Measurements from ENCODE around the gene CACNG8.
"Not testable (repeated sequence)": the region's sequence is repeated elsewhere in the genome, so short reads cannot be mapped to it uniquely, and the experiment has no call there.

CACNG8 gene

GRCh38 chr19:53962887-53963431, at the start of gene CACNG8:
Gene CACNG8, plus strand, starts transcription at chr19:53962937.
- no peak for DNase-seq (ENCODE audit: low spot score)

GRCh38 chr19:53915000-53915399, 47.7 kb upstream of the CACNG8 start:
- DNase-seq (ENCODE audit: low spot score): no peak

GRCh38 chr19:53916004-53916403, 46.7 kb upstream of the CACNG8 start:
- DNase-seq (ENCODE audit: low spot score): no peak

- no peak for DNase-seq (ENCODE audit: low spot score)
These were observed 45.4 kb upstream of the CACNG8 start for GRCh38 chr19:53917356-53917755.

- DNase-seq (ENCODE audit: low spot score): no peak
These were observed 35.0 kb upstream of the CACNG8 start for GRCh38 chr19:53927739-53928138.

- no peak for DNase-seq (ENCODE audit: low spot score)
These were observed 26.7 kb upstream of the CACNG8 start for GRCh38 chr19:53936029-53936428.

GRCh38 chr19:53942001-53942786, 20.5 kb upstream of the CACNG8 start:
- no peak for DNase-seq (ENCODE audit: low spot score)

- no peak for DNase-seq (ENCODE audit: low spot score)
These were observed 18.3 kb upstream of the CACNG8 start for GRCh38 chr19:53944416-53944815.

- DNase-seq (ENCODE audit: low spot score): no peak
These were observed 17.8 kb upstream of the CACNG8 start for GRCh38 chr19:53944933-53945332.

- DNase-seq (ENCODE audit: low spot score): no peak
These were observed 17.3 kb upstream of the CACNG8 start for GRCh38 chr19:53945441-53945840.

- DNase-seq (ENCODE audit: low spot score): no peak
These were observed 16.7 kb upstream of the CACNG8 start for GRCh38 chr19:53945998-53946397.

GRCh38 chr19:53947624-53948023, 15.1 kb upstream of the CACNG8 start:
- DNase-seq (ENCODE audit: low spot score): no peak

- DNase-seq (ENCODE audit: low spot score): not testable (repeated sequence)
These were observed 14.1 kb upstream of the CACNG8 start for GRCh38 chr19:53948611-53949010.

GRCh38 chr19:53951436-53951835, 11.3 kb upstream of the CACNG8 start:
- no peak for DNase-seq (ENCODE audit: low spot score)

GRCh38 chr19:53951947-53952346, 10.8 kb upstream of the CACNG8 start:
- no peak for DNase-seq (ENCODE audit: low spot score)

- DNase-seq (ENCODE audit: low spot score): no peak
These were observed 9.4 kb upstream of the CACNG8 start for GRCh38 chr19:53953383-53953782.

- DNase-seq (ENCODE audit: low spot score): no peak
These were observed 5.1 kb upstream of the CACNG8 start for GRCh38 chr19:53957448-53958167.

GRCh38 chr19:53958168-53958571, 4.6 kb upstream of the CACNG8 start:
- DNase-seq (ENCODE audit: low spot score): no peak

GRCh38 chr19:53958823-53959757, 3.6 kb upstream of the CACNG8 start:
- DNase-seq (ENCODE audit: low spot score): no peak

GRCh38 chr19:53960187-53960586, 2.5 kb upstream of the CACNG8 start:
- no peak for DNase-seq (ENCODE audit: low spot score)

- DNase-seq (ENCODE audit: low spot score): no peak
These were observed 1.9 kb upstream of the CACNG8 start for GRCh38 chr19:53960886-53961285.

All from activated CD4-positive, alpha-beta T cell treated with anti-CD3 and anti-CD28 coated beads, Interleukin-2, Interleukin-4, amounts not matched to agents 100 ng/mL and 50 ng/mL, durations not matched to agents 16 hours and 8 hours (primary cell).